IMR-90 (cell line): Measurements from ENCODE around the gene C1orf52. TPM values are rescaled to one million over a fixed set of nuclear protein-coding genes. Genes with fewer than 3 reads are reported as not detected.
A peak's percentile ranks its signal among the peaks of the same experiment; 100 is the strongest.

Source experiments
- ATAC-seq: fragments of 200-7000 bp; cut with Tn5 transposase; 2 replicates; pipeline ENCODE4 v1.9.1; 2020; ENCODE audit warnings: low read depth, mild to moderate bottlenecking, moderate library complexity
- BruUV-seq: library from RNA; stranded (reverse); fragments of 400-500 nt; replicated peaks from 2 replicates; lab custom pipeline; 2021; lab: Mats Ljungman, UMichigan
- CTCF ChIA-PET: fragments of 300-600 bp; formaldehyde crosslinking; extraction: SDS; loops from one replicate; lab custom pipeline; 2021; ENCODE audit warnings: antibody characterized with exemption; lab: Yijun Ruan, JAX
- POLR2A ChIA-PET: fragments of 300-600 bp; sonication (Branson Sonifier 250); formaldehyde crosslinking; loops from one replicate; lab custom pipeline; 2022; ENCODE audit warnings: antibody characterized with exemption; ENCODE audit not compliant: unreplicated experiment; lab: Charles Lee
- DNase-seq: peaks from one replicate; pipeline ENCODE4 v3.0.0; 2013
- H2AFZ ChIP-seq: replicated peaks from 2 replicates; pipeline ENCODE3; 2013; ENCODE audit warnings: low read length, mild to moderate bottlenecking; ENCODE audit not compliant: poor library complexity
- H2AK5ac ChIP-seq: 2 replicates; pipeline ENCODE4 v1.6.1; 2013; ENCODE audit warnings: low read depth, low read length, inconsistent platforms
- H2AK9ac ChIP-seq: replicated peaks from 2 replicates; pipeline ENCODE3; 2013; ENCODE audit warnings: mild to moderate bottlenecking, low read depth, low read length, moderate library complexity; ENCODE audit not compliant: poor library complexity
- H2BK120ac ChIP-seq: 2 replicates; pipeline ENCODE4 v1.6.1; 2013; ENCODE audit warnings: low read depth, low read length, inconsistent platforms
- H2BK15ac ChIP-seq: 3 replicates; pipeline ENCODE4 v1.6.1; 2013; ENCODE audit warnings: low read depth, low read length, inconsistent platforms
- H2BK20ac ChIP-seq: 2 replicates; pipeline ENCODE4 v1.6.1; 2013; ENCODE audit warnings: low read depth, mild to moderate bottlenecking, inconsistent platforms, low read length, moderate library complexity
- H2BK5ac ChIP-seq: 2 replicates; pipeline ENCODE4 v1.6.1; 2013; ENCODE audit warnings: mild to moderate bottlenecking, low read depth, low read length, inconsistent platforms; ENCODE audit not compliant: poor library complexity, severe bottlenecking
- H3K14ac ChIP-seq: replicated peaks from 2 replicates; pipeline ENCODE4 v1.6.1; 2013; ENCODE audit warnings: low read depth, low read length, inconsistent platforms
- H3K18ac ChIP-seq: 2 replicates; pipeline ENCODE4 v1.6.1; 2013; ENCODE audit warnings: low read depth, low read length, control low read depth
- H3K23ac ChIP-seq: 2 replicates; pipeline ENCODE4 v1.6.1; 2013; ENCODE audit warnings: low read depth, low read length, inconsistent platforms
- H3K27ac ChIP-seq: 2 replicates; pipeline ENCODE4 v1.5.1; 2013; ENCODE audit warnings: mild to moderate bottlenecking, control low read depth, low read length; ENCODE audit not compliant: insufficient read depth
- H3K27me3 ChIP-seq: 2 replicates; pipeline ENCODE4 v1.6.1; 2013; ENCODE audit warnings: low read length; ENCODE audit not compliant: control insufficient read depth, insufficient read depth
- H3K36me3 ChIP-seq: 2 replicates; pipeline ENCODE4 v1.6.1; 2013; ENCODE audit warnings: low read length, mixed read lengths; ENCODE audit not compliant: control insufficient read depth, insufficient read depth
- H3K4ac ChIP-seq: 2 replicates; pipeline ENCODE4 v1.6.1; 2013; ENCODE audit warnings: low read depth, low read length, inconsistent platforms
- H3K4me1 ChIP-seq: 2 replicates; pipeline ENCODE4 v1.6.1; 2013; ENCODE audit warnings: low read length, mixed read lengths; ENCODE audit not compliant: control insufficient read depth, insufficient read depth
- H3K4me2 ChIP-seq: 2 replicates; pipeline ENCODE4 v1.6.1; 2013; ENCODE audit warnings: low read depth, mild to moderate bottlenecking, control low read depth, low read length, moderate library complexity
- H3K4me3 ChIP-seq: 2 replicates; pipeline ENCODE4 v1.5.1; 2013; ENCODE audit warnings: low read depth, mild to moderate bottlenecking, control low read depth, low read length, moderate library complexity; ENCODE audit not compliant: insufficient read depth
- H3K56ac ChIP-seq: 2 replicates; pipeline ENCODE4 v1.6.1; 2013; ENCODE audit warnings: low read length, inconsistent platforms; ENCODE audit not compliant: insufficient read depth; ENCODE audit errors: extremely low read depth
- H3K79me1 ChIP-seq, 2 experiments: 2 replicates each; pipeline ENCODE4 v1.6.1; 2013; ENCODE audit warnings: low read length in 2 of 2, inconsistent platforms in 1 of 2, low read depth in 1 of 2
- H3K9ac ChIP-seq: 2 replicates; pipeline ENCODE4 v1.6.1; 2013; ENCODE audit warnings: low read depth, low read length, control low read depth
- H3K9me1 ChIP-seq: 2 replicates; pipeline ENCODE4 v1.6.1; 2013; ENCODE audit warnings: low read length, inconsistent platforms; ENCODE audit not compliant: insufficient read depth
- H3K9me3 ChIP-seq: 2 replicates; pipeline ENCODE4 v1.6.1; 2013; ENCODE audit warnings: low read length; ENCODE audit not compliant: control insufficient read depth, insufficient read depth
- H4K20me1 ChIP-seq: 2 replicates; pipeline ENCODE4 v1.6.1; 2013; ENCODE audit warnings: low read length, inconsistent platforms; ENCODE audit not compliant: insufficient read depth
- H4K5ac ChIP-seq: 2 replicates; pipeline ENCODE4 v1.6.1; 2013; ENCODE audit warnings: mild to moderate bottlenecking, low read depth, low read length, control low read depth
- H4K8ac ChIP-seq, 2 experiments: 2 replicates each; pipeline ENCODE4 v1.6.1; 2013; ENCODE audit warnings: low read depth in 2 of 2, low read length in 2 of 2, control low read depth in 1 of 2, inconsistent platforms in 1 of 2
- H4K91ac ChIP-seq: 2 replicates; pipeline ENCODE4 v1.6.1; 2013; ENCODE audit warnings: low read depth, low read length, inconsistent platforms; ENCODE audit not compliant: insufficient read depth
- BHLHE40 ChIP-seq: fragments of 150-350 bp; IDR thresholded peaks from 2 replicates; pipeline ENCODE4 v1.6.1; 2016; ENCODE audit warnings: mild to moderate bottlenecking, low read depth, low read length
- CEBPB ChIP-seq: IDR thresholded peaks from 2 replicates; pipeline ENCODE4 v1.6.1; 2012; ENCODE audit warnings: low read depth, low read length, improper control_type of control experiment
- CHD1 ChIP-seq: IDR thresholded peaks from 2 replicates; pipeline ENCODE4 v1.6.1; 2012; ENCODE audit warnings: low read depth, low read length, improper control_type of control experiment
- ELK1 ChIP-seq: fragments of 150-350 bp; IDR thresholded peaks from 2 replicates; pipeline ENCODE4 v1.6.1; 2016; ENCODE audit warnings: low read depth, mild to moderate bottlenecking, low read length, moderate library complexity, borderline replicate concordance
- FOS ChIP-seq: fragments of 150-350 bp; IDR thresholded peaks from 2 replicates; pipeline ENCODE4 v1.6.1; 2016; ENCODE audit warnings: low read depth, low read length
- MAFK ChIP-seq: IDR thresholded peaks from 2 replicates; pipeline ENCODE4 v1.6.1; 2012; ENCODE audit warnings: low read depth, low read length, improper control_type of control experiment
- MAZ ChIP-seq: IDR thresholded peaks from 2 replicates; pipeline ENCODE4 v1.6.1; 2012; ENCODE audit warnings: low read depth, mild to moderate bottlenecking, low read length, improper control_type of control experiment, moderate library complexity, borderline replicate concordance
- MXI1 ChIP-seq: IDR thresholded peaks from 2 replicates; pipeline ENCODE4 v1.6.1; 2012; ENCODE audit warnings: low read depth, mild to moderate bottlenecking, low read length, moderate library complexity, borderline replicate concordance
- NFE2L2 ChIP-seq: fragments of 150-350 bp; IDR thresholded peaks from 2 replicates; pipeline ENCODE4 v1.6.1; 2016; ENCODE audit warnings: low read depth, mild to moderate bottlenecking, low read length
- POLR2A ChIP-seq: IDR thresholded peaks from 2 replicates; pipeline ENCODE4 v1.6.1; 2012; ENCODE audit warnings: mild to moderate bottlenecking, low read depth, low read length
- RAD21 ChIP-seq: IDR thresholded peaks from 2 replicates; pipeline ENCODE4 v1.6.1; 2012; ENCODE audit warnings: low read length, improper control_type of control experiment
- RCOR1 ChIP-seq: IDR thresholded peaks from 2 replicates; pipeline ENCODE4 v1.6.1; 2012; ENCODE audit warnings: mild to moderate bottlenecking, low read length, improper control_type of control experiment; ENCODE audit not compliant: insufficient replicate concordance
- RFX5 ChIP-seq: IDR thresholded peaks from 2 replicates; pipeline ENCODE4 v1.8.0; 2012; ENCODE audit warnings: low read depth, mild to moderate bottlenecking, low read length, moderate library complexity
- SMC3 ChIP-seq: fragments of 150-350 bp; IDR thresholded peaks from 2 replicates; pipeline ENCODE4 v1.6.1; 2016; ENCODE audit warnings: low read depth, mild to moderate bottlenecking, antibody characterized with exemption, low read length, moderate library complexity
- USF2 ChIP-seq: fragments of 150-350 bp; IDR thresholded peaks from 2 replicates; pipeline ENCODE4 v1.6.1; 2017; ENCODE audit warnings: mild to moderate bottlenecking, antibody characterized with exemption, low read length, low read depth
- WGBS, 2 experiments: methylation state at CpG; one replicate each; pipeline versions ENCODE4 v1.1.5 to v1.1.7; 2013; ENCODE audit warnings: missing lambda C conversion rate in 2 of 2; ENCODE audit not compliant: insufficient read length in 1 of 2; ENCODE audit errors: extremely low coverage in 2 of 2; 5-methylcytosine and 5-hydroxymethylcytosine counted together
- dilution Hi-C: fragments of 300-500 bp; cut with HindIII; formaldehyde crosslinking; loops from one replicate; pipeline ENCODE4 v1.14.3; 2018; ENCODE audit warnings: low sequenced_read_pairs; ENCODE audit not compliant: unreplicated experiment
- in situ Hi-C: fragments of 300-500 bp; cut with MboI; formaldehyde crosslinking; loops from 3 replicates; pipeline ENCODE4 v1.14.3; 2019; ENCODE audit warnings: low sequenced_read_pairs, inconsistent platforms, mixed read lengths
- intact Hi-C: fragments of 100-400 bp; cut with micrococcal nuclease; formaldehyde crosslinking; loops from 2 replicates; pipeline ENCODE4 v1.10.0; 2022
- polyA plus RNA-seq, 3 experiments: library from polyadenylated mRNA; depleted of rRNA; stranded (reverse); fragments of >200 nt; gene quantifications; 2 replicates each; pipeline ENCODE4 v1.2.3, GENCODE V29; 2012; ENCODE audit warnings: low replicate concordance in 1 of 3
- total RNA-seq: library from RNA; depleted of rRNA; stranded (reverse); fragments of >200 nt; gene quantifications from 2 replicates; pipeline ENCODE4 v1.2.3, GENCODE V29; 2012

C1orf52 gene
- total and polyA plus RNA-seq, 2 of the 4 experiments (the other 2 are of a cell fraction) = 16.3 to 33.5 TPM

- POLR2A ChIA-PET = interaction anchor here (0.6 to 1.4 kb wide), 4 partner anchors 31 to 288 kb away, joined by 3 to 4 read pairs (median 3); partner anchors contain the start of gene CCN1
- WGBS, 2 experiments = no CpG with 5 or more reads among the region's 1 CpG
- H3K9me1 ChIP-seq = peaks cover 22% of the 10 kb centered on the region
- TF ChIP-seq MAZ (no peak), NFE2L2 (no peak), ELK1 (no peak), SMC3 (no peak), POLR2A (no peak), BHLHE40 (no peak), FOS (no peak), USF2 (no peak), CHD1 (no peak), RAD21 (no peak), MAFK (no peak), RCOR1 (no peak), RFX5 (no peak), CEBPB (no peak), MXI1 (no peak)
These were observed 37.5 kb upstream of the C1orf52 start for GRCh38 chr1:85296980-85297379.

More at GRCh38 chr1:85296980-85297379, 37.5 kb upstream of the C1orf52 start:
- Histone ChIP-seq H3K18ac (peak overlapping the region; percentile 67), H3K36me3 (no peaks in the 10 kb centered on the region), H3K27me3 (no peaks in the 10 kb centered on the region), H4K91ac (peak overlapping the region; percentile 77), H2AK9ac (peak overlapping the region; percentile 39), H3K9me3 (no peaks in the 10 kb centered on the region), H3K56ac (peak overlapping the region; percentile 42; the same call in 1 of the 2 replicates), H3K23ac (peak overlapping the region; percentile 11; the same call in 1 of the 2 replicates), H4K8ac (peak overlapping the region in 1 of 2 experiments; percentile 59; a peak in 2 of 4 replicates), H2BK120ac (peak overlapping the region; percentile 86), H2BK20ac (peak overlapping the region; percentile 73), H3K27ac (peak overlapping the region; percentile 69; the same call in 1 of the 2 replicates), H3K79me1 (peaks cover 0 to 10% of the 10 kb centered on the region in 2 experiments; a peak in 1 of 4 replicates), H2AFZ (no peak overlapping the region), H3K9ac (no peak overlapping the region), H4K5ac (peak overlapping the region; percentile 31; the same call in 1 of the 2 replicates), H3K4me2 (peak overlapping the region; percentile 60; the same call in 1 of the 2 replicates), H2BK5ac (peak overlapping the region; percentile 82), H2BK15ac (peak overlapping the region; percentile 82; the same call in 1 of the 3 replicates), H4K20me1 (peaks cover 3% of the 10 kb centered on the region; the same call in 1 of the 2 replicates), H3K14ac (peak overlapping the region; percentile 53), H2AK5ac (peak overlapping the region; percentile 59), H3K4ac (peak overlapping the region; percentile 72), H3K4me1 (peaks cover 19% of the 10 kb centered on the region), H3K4me3 (no peak overlapping the region)
- CTCF ChIA-PET = interaction anchor here (0.6 to 1.1 kb wide), 5 partner anchors 11 to 353 kb away, joined by 3 to 4 read pairs (median 3); partner anchors contain the start of gene C1orf52
- peak; percentile 36; the same call in 1 of the 2 replicates for ATAC-seq
- intact Hi-C loops (no loop called here), in situ Hi-C loops (no loop called here), dilution Hi-C loops (no loop called here)
- peak; percentile 67 for DNase-seq
- no TSS peak for BruUV-seq
